Measurements from ENCODE around the gene TIMMDC1. TPM values are rescaled to one million over a fixed set of nuclear protein-coding genes. Genes with fewer than 3 reads are reported as not detected.
A peak's percentile ranks its signal among the peaks of the same experiment; 100 is the strongest.

The TIMMDC1 gene
- total and polyA plus RNA-seq, 10 of the 15 experiments (the other 5 are each of a cell fraction or from before 2014, with no cell fraction given): 55.9 to 146 (median 72.1) TPM

GRCh38 chr3:119529883-119530282 lies 31.5 kb downstream of the TIMMDC1 start:
- POLR2A ChIA-PET: no interaction called here
- no peak for TF ChIP-seq FOXM1 (IDR thresholded peaks at IDR 0.05; ENCODE audit: low read depth, low read length)
- TF ChIP-seq, protein P1, sequence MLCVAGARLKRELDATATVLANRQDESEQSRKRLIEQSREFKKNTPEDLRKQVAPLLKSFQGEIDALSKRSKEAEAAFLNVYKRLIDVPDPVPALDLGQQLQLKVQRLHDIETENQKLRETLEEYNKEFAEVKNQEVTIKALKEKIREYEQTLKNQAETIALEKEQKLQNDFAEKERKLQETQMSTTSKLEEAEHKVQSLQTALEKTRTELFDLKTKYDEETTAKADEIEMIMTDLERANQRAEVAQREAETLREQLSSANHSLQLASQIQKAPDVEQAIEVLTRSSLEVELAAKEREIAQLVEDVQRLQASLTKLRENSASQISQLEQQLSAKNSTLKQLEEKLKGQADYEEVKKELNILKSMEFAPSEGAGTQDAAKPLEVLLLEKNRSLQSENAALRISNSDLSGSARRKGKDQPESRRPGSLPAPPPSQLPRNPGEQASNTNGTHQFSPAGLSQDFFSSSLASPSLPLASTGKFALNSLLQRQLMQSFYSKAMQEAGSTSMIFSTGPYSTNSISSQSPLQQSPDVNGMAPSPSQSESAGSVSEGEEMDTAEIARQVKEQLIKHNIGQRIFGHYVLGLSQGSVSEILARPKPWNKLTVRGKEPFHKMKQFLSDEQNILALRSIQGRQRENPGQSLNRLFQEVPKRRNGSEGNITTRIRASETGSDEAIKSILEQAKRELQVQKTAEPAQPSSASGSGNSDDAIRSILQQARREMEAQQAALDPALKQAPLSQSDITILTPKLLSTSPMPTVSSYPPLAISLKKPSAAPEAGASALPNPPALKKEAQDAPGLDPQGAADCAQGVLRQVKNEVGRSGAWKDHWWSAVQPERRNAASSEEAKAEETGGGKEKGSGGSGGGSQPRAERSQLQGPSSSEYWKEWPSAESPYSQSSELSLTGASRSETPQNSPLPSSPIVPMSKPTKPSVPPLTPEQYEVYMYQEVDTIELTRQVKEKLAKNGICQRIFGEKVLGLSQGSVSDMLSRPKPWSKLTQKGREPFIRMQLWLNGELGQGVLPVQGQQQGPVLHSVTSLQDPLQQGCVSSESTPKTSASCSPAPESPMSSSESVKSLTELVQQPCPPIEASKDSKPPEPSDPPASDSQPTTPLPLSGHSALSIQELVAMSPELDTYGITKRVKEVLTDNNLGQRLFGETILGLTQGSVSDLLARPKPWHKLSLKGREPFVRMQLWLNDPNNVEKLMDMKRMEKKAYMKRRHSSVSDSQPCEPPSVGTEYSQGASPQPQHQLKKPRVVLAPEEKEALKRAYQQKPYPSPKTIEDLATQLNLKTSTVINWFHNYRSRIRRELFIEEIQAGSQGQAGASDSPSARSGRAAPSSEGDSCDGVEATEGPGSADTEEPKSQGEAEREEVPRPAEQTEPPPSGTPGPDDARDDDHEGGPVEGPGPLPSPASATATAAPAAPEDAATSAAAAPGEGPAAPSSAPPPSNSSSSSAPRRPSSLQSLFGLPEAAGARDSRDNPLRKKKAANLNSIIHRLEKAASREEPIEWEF (IDR thresholded peaks at IDR 0.05; ENCODE audit: insufficient replicate concordance, low read depth, low read length): no peak
- TF ChIP-seq, protein P2, sequence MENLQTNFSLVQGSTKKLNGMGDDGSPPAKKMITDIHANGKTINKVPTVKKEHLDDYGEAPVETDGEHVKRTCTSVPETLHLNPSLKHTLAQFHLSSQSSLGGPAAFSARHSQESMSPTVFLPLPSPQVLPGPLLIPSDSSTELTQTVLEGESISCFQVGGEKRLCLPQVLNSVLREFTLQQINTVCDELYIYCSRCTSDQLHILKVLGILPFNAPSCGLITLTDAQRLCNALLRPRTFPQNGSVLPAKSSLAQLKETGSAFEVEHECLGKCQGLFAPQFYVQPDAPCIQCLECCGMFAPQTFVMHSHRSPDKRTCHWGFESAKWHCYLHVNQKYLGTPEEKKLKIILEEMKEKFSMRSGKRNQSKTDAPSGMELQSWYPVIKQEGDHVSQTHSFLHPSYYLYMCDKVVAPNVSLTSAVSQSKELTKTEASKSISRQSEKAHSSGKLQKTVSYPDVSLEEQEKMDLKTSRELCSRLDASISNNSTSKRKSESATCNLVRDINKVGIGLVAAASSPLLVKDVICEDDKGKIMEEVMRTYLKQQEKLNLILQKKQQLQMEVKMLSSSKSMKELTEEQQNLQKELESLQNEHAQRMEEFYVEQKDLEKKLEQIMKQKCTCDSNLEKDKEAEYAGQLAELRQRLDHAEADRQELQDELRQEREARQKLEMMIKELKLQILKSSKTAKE (IDR thresholded peaks at IDR 0.05; ENCODE audit: low read depth, poor library complexity, severe bottlenecking): no peak
- TF ChIP-seq, protein P3, sequence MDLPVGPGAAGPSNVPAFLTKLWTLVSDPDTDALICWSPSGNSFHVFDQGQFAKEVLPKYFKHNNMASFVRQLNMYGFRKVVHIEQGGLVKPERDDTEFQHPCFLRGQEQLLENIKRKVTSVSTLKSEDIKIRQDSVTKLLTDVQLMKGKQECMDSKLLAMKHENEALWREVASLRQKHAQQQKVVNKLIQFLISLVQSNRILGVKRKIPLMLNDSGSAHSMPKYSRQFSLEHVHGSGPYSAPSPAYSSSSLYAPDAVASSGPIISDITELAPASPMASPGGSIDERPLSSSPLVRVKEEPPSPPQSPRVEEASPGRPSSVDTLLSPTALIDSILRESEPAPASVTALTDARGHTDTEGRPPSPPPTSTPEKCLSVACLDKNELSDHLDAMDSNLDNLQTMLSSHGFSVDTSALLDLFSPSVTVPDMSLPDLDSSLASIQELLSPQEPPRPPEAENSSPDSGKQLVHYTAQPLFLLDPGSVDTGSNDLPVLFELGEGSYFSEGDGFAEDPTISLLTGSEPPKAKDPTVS (IDR thresholded peaks at IDR 0.05; ENCODE audit: low read depth, low read length): no peak
- TF ChIP-seq, protein P4, sequence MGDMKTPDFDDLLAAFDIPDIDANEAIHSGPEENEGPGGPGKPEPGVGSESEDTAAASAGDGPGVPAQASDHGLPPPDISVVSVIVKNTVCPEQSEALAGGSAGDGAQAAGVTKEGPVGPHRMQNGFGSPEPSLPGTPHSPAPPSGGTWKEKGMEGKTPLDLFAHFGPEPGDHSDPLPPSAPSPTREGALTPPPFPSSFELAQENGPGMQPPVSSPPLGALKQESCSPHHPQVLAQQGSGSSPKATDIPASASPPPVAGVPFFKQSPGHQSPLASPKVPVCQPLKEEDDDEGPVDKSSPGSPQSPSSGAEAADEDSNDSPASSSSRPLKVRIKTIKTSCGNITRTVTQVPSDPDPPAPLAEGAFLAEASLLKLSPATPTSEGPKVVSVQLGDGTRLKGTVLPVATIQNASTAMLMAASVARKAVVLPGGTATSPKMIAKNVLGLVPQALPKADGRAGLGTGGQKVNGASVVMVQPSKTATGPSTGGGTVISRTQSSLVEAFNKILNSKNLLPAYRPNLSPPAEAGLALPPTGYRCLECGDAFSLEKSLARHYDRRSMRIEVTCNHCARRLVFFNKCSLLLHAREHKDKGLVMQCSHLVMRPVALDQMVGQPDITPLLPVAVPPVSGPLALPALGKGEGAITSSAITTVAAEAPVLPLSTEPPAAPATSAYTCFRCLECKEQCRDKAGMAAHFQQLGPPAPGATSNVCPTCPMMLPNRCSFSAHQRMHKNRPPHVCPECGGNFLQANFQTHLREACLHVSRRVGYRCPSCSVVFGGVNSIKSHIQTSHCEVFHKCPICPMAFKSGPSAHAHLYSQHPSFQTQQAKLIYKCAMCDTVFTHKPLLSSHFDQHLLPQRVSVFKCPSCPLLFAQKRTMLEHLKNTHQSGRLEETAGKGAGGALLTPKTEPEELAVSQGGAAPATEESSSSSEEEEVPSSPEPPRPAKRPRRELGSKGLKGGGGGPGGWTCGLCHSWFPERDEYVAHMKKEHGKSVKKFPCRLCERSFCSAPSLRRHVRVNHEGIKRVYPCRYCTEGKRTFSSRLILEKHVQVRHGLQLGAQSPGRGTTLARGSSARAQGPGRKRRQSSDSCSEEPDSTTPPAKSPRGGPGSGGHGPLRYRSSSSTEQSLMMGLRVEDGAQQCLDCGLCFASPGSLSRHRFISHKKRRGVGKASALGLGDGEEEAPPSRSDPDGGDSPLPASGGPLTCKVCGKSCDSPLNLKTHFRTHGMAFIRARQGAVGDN (IDR thresholded peaks at IDR 0.05): no peak
- TF ChIP-seq, protein P5, sequence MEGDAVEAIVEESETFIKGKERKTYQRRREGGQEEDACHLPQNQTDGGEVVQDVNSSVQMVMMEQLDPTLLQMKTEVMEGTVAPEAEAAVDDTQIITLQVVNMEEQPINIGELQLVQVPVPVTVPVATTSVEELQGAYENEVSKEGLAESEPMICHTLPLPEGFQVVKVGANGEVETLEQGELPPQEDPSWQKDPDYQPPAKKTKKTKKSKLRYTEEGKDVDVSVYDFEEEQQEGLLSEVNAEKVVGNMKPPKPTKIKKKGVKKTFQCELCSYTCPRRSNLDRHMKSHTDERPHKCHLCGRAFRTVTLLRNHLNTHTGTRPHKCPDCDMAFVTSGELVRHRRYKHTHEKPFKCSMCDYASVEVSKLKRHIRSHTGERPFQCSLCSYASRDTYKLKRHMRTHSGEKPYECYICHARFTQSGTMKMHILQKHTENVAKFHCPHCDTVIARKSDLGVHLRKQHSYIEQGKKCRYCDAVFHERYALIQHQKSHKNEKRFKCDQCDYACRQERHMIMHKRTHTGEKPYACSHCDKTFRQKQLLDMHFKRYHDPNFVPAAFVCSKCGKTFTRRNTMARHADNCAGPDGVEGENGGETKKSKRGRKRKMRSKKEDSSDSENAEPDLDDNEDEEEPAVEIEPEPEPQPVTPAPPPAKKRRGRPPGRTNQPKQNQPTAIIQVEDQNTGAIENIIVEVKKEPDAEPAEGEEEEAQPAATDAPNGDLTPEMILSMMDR (IDR thresholded peaks at IDR 0.05 in 2 of 3, conservative IDR thresholded peaks at IDR 0.05 in 1 of 3; ENCODE audit: control insufficient read depth in 2 of 3, extremely low read depth in 1 of 3, insufficient read depth in 1 of 3, low read depth in 3 of 3, low read length in 3 of 3): no peak
- no peak for TF ChIP-seq CREM (IDR thresholded peaks at IDR 0.05; ENCODE audit: low read depth)
- TF ChIP-seq CBX3 (IDR thresholded peaks at IDR 0.05; ENCODE audit: borderline replicate concordance, low read depth): no peak

More at GRCh38 chr3:119529883-119530282, 31.5 kb downstream of the TIMMDC1 start:
- in situ Hi-C loops (cut with MboI) (no loop called here), intact Hi-C loops (cut with micrococcal nuclease; ENCODE audit: unreplicated experiment) (no loop called here)
- no peak overlapping the region for H3K4me2 ChIP-seq (ENCODE audit: control insufficient read depth, insufficient read depth)
- H3K27ac ChIP-seq (ENCODE audit: control insufficient read depth, insufficient read depth): no peak overlapping the region
- FAIRE-seq: no peak
- H3K9me3 ChIP-seq (replicated peaks; ENCODE audit: control insufficient read depth, insufficient read depth, low read length): no peaks in the 10 kb centered on the region
- ATAC-seq: no peak
- no peak overlapping the region for H2AFZ ChIP-seq (ENCODE audit: control insufficient read depth, low read depth, low read length)
- no peaks in the 10 kb centered on the region for H4K20me1 ChIP-seq (ENCODE audit: control insufficient read depth, insufficient read depth)
- H3K9ac ChIP-seq (ENCODE audit: control insufficient read depth, insufficient read depth, low read length): no peak overlapping the region
- CTCF ChIA-PET: interaction anchor here (0.8 to 1.1 kb wide), 4 partner anchors 11 to 151 kb away, joined by 3 to 5 read pairs (median 3); partner anchors contain the start of gene CD80
- no peak for DNase-seq (ENCODE audit: low read depth, low spot score)
- SMC1A ChIA-PET (ENCODE audit: uncharacterized antibody, unreplicated experiment): interaction anchor here (0.7 to 1.7 kb wide), 9 partner anchors 10 to 254 kb away, joined by 3 to 10 read pairs (median 3); no protein-coding TSS in a partner anchor
- no peaks in the 10 kb centered on the region for H3K27me3 ChIP-seq (replicated peaks in 1 of 2; ENCODE audit: control insufficient read depth in 2 of 2, insufficient read depth in 2 of 2, low read length in 1 of 2)
- H3K4me3 ChIP-seq: no peak overlapping the region
- TSS peak; percentile 31 for BruUV-seq (replicated peaks)
- no peaks in the 10 kb centered on the region for H3K4me1 ChIP-seq (ENCODE audit: control insufficient read depth, insufficient read depth, low read length)
- RAD21 ChIA-PET (ENCODE audit: unreplicated experiment): interaction anchor here (1.6 kb wide), 1 partner anchor 150 kb away, joined by 3 read pairs; no protein-coding TSS in a partner anchor
- H3K79me2 ChIP-seq (ENCODE audit: control insufficient read depth, insufficient read depth, low read length): peaks cover 3% of the 10 kb centered on the region
- peaks cover 8 to 47% of the 10 kb centered on the region in 2 experiments for H3K36me3 ChIP-seq (ENCODE audit: control insufficient read depth in 2 of 2, insufficient read depth in 2 of 2, low read length in 1 of 2)

All from GM12878 (cell line).